Natural killer cell (primary cell): ENCODE measurements around the gene TYW1. TPM values are rescaled to one million over a fixed set of nuclear protein-coding genes. Genes with fewer than 3 reads are reported as not detected.
"Not testable (repeated sequence)": the region's sequence is repeated elsewhere in the genome, so short reads cannot be mapped to it uniquely, and the experiment has no call there.

ENCODE experiments used
- ATAC-seq, 3 donors: fragments of 150-1000 bp in 2 of 3; fragments of 200-7000 bp in 1 of 3; cut with Tn5 transposase; 1 replicate in 1 of 3; 2 replicates in 2 of 3; pipeline ENCODE4 v1.10.0; 2021; ENCODE audit warnings: mild to moderate bottlenecking in 2 of 3, moderate library complexity in 2 of 3
- DNase-seq, 2 donors: peaks; one replicate each; pipeline versions ENCODE4 v3.0.0 to v3.0.0-alpha.2; 2013 to 2021; ENCODE audit warnings: mixed read lengths in 1 of 2
- H3K27ac ChIP-seq: one replicate; pipeline ENCODE4 v1.5.1; 2013; ENCODE audit warnings: mild to moderate bottlenecking, low read length
- H3K27me3 ChIP-seq: one replicate; pipeline ENCODE4 v1.6.1; 2013; ENCODE audit warnings: low read length; ENCODE audit not compliant: control insufficient read depth, insufficient read depth
- H3K36me3 ChIP-seq: one replicate; pipeline ENCODE4 v1.6.1; 2013; ENCODE audit warnings: low read length; ENCODE audit not compliant: control insufficient read depth, insufficient read depth
- H3K4me1 ChIP-seq: one replicate; pipeline ENCODE4 v1.6.1; 2013; ENCODE audit warnings: low read length; ENCODE audit not compliant: control insufficient read depth, insufficient read depth
- H3K4me3 ChIP-seq: one replicate; pipeline ENCODE4 v1.5.1; 2013; ENCODE audit warnings: low read length
- H3K9me3 ChIP-seq: one replicate; pipeline ENCODE4 v1.6.1; 2013; ENCODE audit warnings: low read length; ENCODE audit not compliant: control insufficient read depth, insufficient read depth
- H3K27ac Mint-ChIP-seq, 2 donors: one replicate each; pipeline ENCODE4 v1.8.0; 2022; ENCODE audit warnings: mild to moderate bottlenecking in 2 of 2, mixed read lengths in 2 of 2, moderate library complexity in 1 of 2
- H3K27me3 Mint-ChIP-seq, 2 donors: one replicate each; pipeline ENCODE4 v1.8.0; 2022; ENCODE audit warnings: low read depth in 2 of 2, mixed read lengths in 2 of 2
- H3K36me3 Mint-ChIP-seq: one replicate; pipeline ENCODE4 v1.8.0; 2022; ENCODE audit warnings: mixed read lengths
- H3K4me1 Mint-ChIP-seq, 2 donors: one replicate each; pipeline ENCODE4 v1.8.0; 2022; ENCODE audit warnings: mixed read lengths in 2 of 2
- H3K4me3 Mint-ChIP-seq: one replicate; pipeline ENCODE4 v1.8.0; 2022; ENCODE audit warnings: mild to moderate bottlenecking, moderate library complexity, mixed read lengths
- H3K9me3 Mint-ChIP-seq, 2 donors: one replicate each; pipeline ENCODE4 v1.8.0; 2022; ENCODE audit warnings: mixed read lengths in 2 of 2
- WGBS: methylation state at CpG from one replicate; pipeline ENCODE4 v1.1.7; 2013; ENCODE audit warnings: missing lambda C conversion rate; ENCODE audit not compliant: insufficient coverage; 5-methylcytosine and 5-hydroxymethylcytosine counted together
- intact Hi-C: fragments of 100-400 bp; cut with micrococcal nuclease; formaldehyde crosslinking; loops from one replicate; pipeline ENCODE4 v1.14.2; 2022
- total RNA-seq, 4 donors: library from RNA; stranded (reverse); fragments of 120-200 nt in 1 of 4; gene quantifications; one replicate each; pipeline versions ENCODE4 v1.2.3 to v1.2.4, GENCODE V29; 2013 to 2022
- TF ChIP-seq, protein P1 (sequence below): fragments of 200-600 bp; IDR thresholded peaks from one replicate; pipeline ENCODE4 v1.8.0; 2022; ENCODE audit warnings: antibody characterized with exemption

TYW1 gene
- total RNA-seq, 3 donors from 2014 or later (not counting 1 experiment from before 2014, with no cell fraction given): 16.6 to 27.0 (median 16.9) TPM

DNA sequence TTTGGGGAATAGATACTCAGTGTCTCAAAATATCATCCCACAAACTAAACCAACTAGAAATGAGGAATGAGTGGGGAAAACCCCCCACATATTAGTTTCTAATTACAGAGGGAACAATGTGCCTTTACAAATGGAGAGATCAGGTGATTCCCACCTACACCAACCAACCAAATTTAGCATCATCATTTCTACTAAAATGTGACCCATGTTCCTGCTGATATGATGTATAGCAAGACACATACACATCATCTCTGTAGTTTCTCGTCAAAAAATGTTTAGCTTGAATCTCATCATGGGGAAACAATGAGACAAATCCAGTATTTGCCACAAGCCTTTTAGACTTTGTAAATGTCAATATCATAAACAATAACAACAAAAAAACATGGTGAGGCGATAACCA, 35.1 kb downstream of the TYW1 start:
- H3K36me3 Mint-ChIP-seq: not testable (repeated sequence)

DNA sequence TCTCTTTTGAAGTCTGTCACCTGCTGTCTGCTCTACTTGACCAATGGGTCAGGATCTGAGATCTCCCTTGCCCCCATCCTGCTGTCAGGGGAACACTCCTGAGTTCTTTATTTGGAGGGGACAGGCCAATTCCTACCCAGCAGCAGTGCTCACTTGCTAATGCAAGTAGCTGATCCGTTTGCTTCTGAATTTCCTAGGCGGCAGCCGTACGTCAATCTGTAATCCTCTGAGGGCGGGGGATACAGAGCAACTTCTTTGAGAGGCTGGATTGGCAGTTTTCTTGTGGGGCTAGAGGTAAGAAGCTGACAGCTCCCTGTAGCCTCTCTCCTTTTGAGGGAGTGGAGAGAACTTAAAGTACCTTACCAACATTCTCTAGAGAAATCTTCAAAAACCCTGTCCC, 36.6 kb downstream of the TYW1 start:
- no peak overlapping the region for H3K4me3 Mint-ChIP-seq
- no peaks in the 10 kb centered on the region for H3K36me3 Mint-ChIP-seq
- H3K27me3 Mint-ChIP-seq: no peaks in the 10 kb centered on the region
- H3K36me3 ChIP-seq: peaks cover 10% of the 10 kb centered on the region
- no peaks in the 10 kb centered on the region for H3K4me1 Mint-ChIP-seq
- H3K4me3 ChIP-seq: no peak overlapping the region
- H3K4me1 ChIP-seq: no peaks in the 10 kb centered on the region
- no peaks in the 10 kb centered on the region for H3K27me3 ChIP-seq
- intact Hi-C loops: no loop called here
- H3K27ac Mint-ChIP-seq: no peak overlapping the region
- 96% methylated on average over 5 of the region's 5 CpGs for WGBS
- DNase-seq: no peak
- no peaks in the 10 kb centered on the region for H3K9me3 Mint-ChIP-seq
- peaks cover 5% of the 10 kb centered on the region for H3K9me3 ChIP-seq
- TF ChIP-seq, protein P1, sequence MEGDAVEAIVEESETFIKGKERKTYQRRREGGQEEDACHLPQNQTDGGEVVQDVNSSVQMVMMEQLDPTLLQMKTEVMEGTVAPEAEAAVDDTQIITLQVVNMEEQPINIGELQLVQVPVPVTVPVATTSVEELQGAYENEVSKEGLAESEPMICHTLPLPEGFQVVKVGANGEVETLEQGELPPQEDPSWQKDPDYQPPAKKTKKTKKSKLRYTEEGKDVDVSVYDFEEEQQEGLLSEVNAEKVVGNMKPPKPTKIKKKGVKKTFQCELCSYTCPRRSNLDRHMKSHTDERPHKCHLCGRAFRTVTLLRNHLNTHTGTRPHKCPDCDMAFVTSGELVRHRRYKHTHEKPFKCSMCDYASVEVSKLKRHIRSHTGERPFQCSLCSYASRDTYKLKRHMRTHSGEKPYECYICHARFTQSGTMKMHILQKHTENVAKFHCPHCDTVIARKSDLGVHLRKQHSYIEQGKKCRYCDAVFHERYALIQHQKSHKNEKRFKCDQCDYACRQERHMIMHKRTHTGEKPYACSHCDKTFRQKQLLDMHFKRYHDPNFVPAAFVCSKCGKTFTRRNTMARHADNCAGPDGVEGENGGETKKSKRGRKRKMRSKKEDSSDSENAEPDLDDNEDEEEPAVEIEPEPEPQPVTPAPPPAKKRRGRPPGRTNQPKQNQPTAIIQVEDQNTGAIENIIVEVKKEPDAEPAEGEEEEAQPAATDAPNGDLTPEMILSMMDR: no peak
- ATAC-seq: peak in 1 of 3 donors; percentile 17
- H3K27ac ChIP-seq: no peak overlapping the region

More for the DNA sequence above, 35.1 kb downstream of the TYW1 start:
- H3K4me3 Mint-ChIP-seq, H3K27ac Mint-ChIP-seq, H3K9me3 Mint-ChIP-seq, intact Hi-C loops, H3K36me3 ChIP-seq, H3K9me3 ChIP-seq, H3K27me3 ChIP-seq, H3K27me3 Mint-ChIP-seq, ATAC-seq, DNase-seq, H3K4me3 ChIP-seq, H3K4me1 Mint-ChIP-seq, H3K27ac ChIP-seq, H3K4me1 ChIP-seq: not testable (repeated sequence)
- no CpG with 5 or more reads among the region's 2 CpGs for WGBS

DNA sequence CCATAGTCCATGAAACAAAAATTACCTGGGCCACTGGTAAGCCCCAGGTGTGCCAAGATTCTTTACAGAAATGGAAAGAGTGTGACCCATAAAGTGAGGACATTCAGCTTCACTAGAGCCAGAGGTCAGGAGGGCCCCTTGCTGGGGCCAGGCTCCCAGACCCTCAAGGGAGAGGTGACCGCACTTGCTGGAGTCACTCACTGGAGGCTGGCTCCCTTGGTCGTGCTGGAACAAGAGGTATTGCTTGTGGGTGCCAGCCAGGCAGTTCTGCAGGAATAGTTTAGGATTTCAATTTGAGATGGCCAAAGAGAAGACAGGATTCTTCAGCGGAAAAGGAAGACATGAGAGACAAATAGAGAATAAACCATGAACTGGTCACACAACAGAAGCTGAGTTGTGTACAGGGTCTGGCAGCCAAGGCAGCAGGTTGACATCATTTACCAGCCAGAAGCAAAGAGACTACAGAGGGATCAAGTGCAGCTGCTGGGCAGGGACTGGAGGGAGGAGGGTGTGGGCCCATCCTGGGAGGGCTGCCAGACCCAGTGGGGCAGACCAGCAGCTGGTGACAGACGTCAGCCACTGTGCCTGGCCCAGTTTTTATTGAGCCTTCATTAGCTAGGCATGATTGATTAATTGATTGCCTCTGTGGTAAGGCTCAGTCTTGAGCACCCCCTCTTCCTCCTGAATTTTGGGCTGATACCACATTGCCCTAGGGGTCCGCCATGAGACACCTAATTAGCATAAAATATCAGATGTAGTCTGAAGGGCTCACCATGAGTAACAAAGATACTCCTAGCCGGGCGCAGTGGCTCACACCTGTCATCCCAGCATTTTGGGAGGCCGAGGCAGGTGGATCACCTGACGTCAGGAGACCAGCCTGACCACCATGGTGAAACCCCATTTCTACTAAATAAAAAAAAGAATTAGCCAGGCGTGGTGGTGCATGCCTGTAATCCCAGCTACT, 40.1 kb downstream of the TYW1 start:
- H3K9me3 Mint-ChIP-seq, H3K27me3 Mint-ChIP-seq, H3K4me3 ChIP-seq, DNase-seq, H3K27ac Mint-ChIP-seq, H3K4me3 Mint-ChIP-seq, H3K9me3 ChIP-seq, H3K36me3 ChIP-seq, H3K4me1 Mint-ChIP-seq, H3K27ac ChIP-seq, intact Hi-C loops, ATAC-seq, H3K4me1 ChIP-seq, H3K36me3 Mint-ChIP-seq, H3K27me3 ChIP-seq: not testable (repeated sequence)
- WGBS: 98% methylated on average over 9 of the region's 10 CpGs

DNA sequence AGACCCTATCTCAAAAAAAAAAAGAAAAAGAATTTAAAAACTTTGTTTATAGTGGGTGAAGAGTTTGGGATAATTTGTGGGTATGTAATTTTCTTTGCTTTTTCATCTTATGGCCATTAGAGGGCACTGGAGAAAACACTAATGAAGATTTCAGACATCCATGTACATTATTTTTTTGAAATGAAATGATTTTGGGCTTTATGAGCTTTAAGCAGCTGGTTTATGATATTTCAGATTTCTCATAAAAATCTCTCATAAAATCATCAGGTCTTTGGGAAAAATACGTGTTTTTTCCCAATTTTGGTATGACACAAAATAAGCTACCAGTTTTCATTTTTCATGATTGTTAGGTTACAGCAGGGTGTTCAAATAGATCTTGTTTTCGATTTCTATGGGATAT, 44.2 kb downstream of the TYW1 start:
- TF ChIP-seq, protein P1: peak; percentile 34
- H3K27me3 Mint-ChIP-seq, H3K36me3 Mint-ChIP-seq, H3K9me3 Mint-ChIP-seq, DNase-seq, H3K4me1 ChIP-seq, H3K27ac Mint-ChIP-seq, H3K4me3 ChIP-seq, H3K27ac ChIP-seq, H3K36me3 ChIP-seq, H3K27me3 ChIP-seq, H3K9me3 ChIP-seq, ATAC-seq, H3K4me3 Mint-ChIP-seq, intact Hi-C loops: not testable (repeated sequence)
- peaks cover 13 to 14% of the 10 kb centered on the region in 2 donors for H3K4me1 Mint-ChIP-seq
- 50% methylated on average over 1 of the region's 2 CpGs for WGBS

DNA sequence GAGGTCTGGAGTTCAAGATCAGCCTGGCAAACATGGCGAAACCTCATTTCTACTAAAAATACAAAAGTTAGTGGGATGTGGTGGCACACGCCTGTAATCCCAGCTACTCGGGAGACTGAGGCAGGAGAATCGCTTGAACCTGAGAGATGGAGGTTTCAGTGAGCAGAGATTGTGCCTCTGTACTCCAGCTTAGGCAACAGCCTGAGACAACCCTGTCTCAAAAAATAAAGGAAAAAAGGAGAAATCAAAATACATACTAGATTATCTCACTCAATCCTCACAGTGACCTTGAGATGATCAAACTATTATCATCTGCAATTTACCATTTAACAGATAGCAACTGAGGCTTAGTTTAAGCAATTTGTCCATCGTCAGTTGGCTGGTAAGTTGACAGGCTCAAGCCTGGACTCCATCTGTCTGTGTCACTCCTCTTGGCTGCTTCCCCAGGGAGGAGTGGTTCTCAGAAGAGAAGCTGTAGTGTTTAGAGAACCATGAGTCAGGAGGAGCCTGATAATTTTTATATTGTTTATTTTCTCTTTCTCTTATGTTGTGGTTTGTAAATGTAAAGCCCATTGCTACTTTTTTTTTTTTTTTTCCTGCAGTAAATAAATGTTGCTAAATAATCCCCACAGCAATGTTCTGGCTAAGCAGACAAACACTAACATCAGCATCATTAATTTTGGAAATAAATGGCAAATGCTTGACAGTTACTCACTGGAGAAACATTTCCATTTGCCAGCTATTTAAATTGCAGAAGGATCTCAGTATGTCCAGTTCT, 46.3 kb downstream of the TYW1 start:
- 91% methylated on average over 4 of the region's 5 CpGs for WGBS
- peak overlapping the region; percentile 34 to 44 for H3K27ac Mint-ChIP-seq
- H3K27me3 Mint-ChIP-seq, H3K27me3 ChIP-seq, DNase-seq, intact Hi-C loops, H3K4me3 Mint-ChIP-seq, H3K4me3 ChIP-seq, H3K36me3 ChIP-seq, ATAC-seq, H3K9me3 Mint-ChIP-seq, H3K27ac ChIP-seq, H3K9me3 ChIP-seq, H3K36me3 Mint-ChIP-seq, H3K4me1 ChIP-seq: not testable (repeated sequence)
- peaks cover 14 to 17% of the 10 kb centered on the region in 2 donors for H3K4me1 Mint-ChIP-seq

DNA sequence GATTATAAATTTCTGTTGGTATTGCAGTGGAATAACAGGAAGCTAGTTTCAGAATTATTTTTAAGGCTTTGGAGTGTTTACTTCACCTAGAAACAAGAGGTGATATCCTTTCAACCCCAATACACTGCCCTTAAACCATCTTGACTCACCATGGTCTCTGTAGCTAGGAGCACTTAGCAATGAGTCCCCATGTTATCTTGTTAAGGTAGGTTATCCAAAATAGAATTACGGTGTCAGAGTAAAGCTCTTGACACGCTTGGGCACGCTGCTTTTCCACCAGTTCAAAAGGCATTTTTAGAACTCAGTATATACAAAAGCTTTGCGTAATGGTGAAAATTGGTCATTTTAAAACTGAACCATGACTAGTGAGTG, 46.9 kb downstream of the TYW1 start:
- H3K36me3 ChIP-seq, H3K27ac ChIP-seq, H3K4me3 Mint-ChIP-seq, intact Hi-C loops, H3K4me1 ChIP-seq, H3K9me3 ChIP-seq, H3K27me3 ChIP-seq, H3K9me3 Mint-ChIP-seq, H3K27me3 Mint-ChIP-seq, ATAC-seq, H3K4me3 ChIP-seq, H3K36me3 Mint-ChIP-seq, DNase-seq: not testable (repeated sequence)
- Mint-ChIP-seq H3K27ac (peak overlapping the region; percentile 34 to 44), H3K4me1 (peaks cover 14 to 17% of the 10 kb centered on the region in 2 donors)
- WGBS: 97% methylated on average over 4 of the region's 4 CpGs
